SJCRH30 (cell line): ENCODE data around the gene PYGO2. TPM values are rescaled to one million over a fixed set of nuclear protein-coding genes. Genes with fewer than 3 reads are reported as not detected.
"Not testable (repeated sequence)": the region's sequence is repeated elsewhere in the genome, so short reads cannot be mapped to it uniquely, and the experiment has no call there.

Experiments
- DNase-seq, 2 experiments: peaks; one replicate each; pipeline ENCODE4 v3.0.0-alpha.2; 2015 to 2020
- H3K27ac ChIP-seq: fragments of 250-450 bp; sonication (Bioruptor Pico); 2 replicates; pipeline ENCODE4 v1.5.1; 2020; ENCODE audit warnings: mild to moderate bottlenecking, moderate library complexity
- H3K27me3 ChIP-seq: fragments of 250-450 bp; sonication (Bioruptor Pico); 2 replicates; pipeline ENCODE4 v1.5.1; 2020; ENCODE audit warnings: mild to moderate bottlenecking, moderate library complexity
- H3K36me3 ChIP-seq: fragments of 250-450 bp; sonication (Bioruptor Pico); 2 replicates; pipeline ENCODE4 v1.5.1; 2020; ENCODE audit warnings: mild to moderate bottlenecking, moderate library complexity
- H3K4me1 ChIP-seq: fragments of 250-450 bp; sonication (Bioruptor Pico); 2 replicates; pipeline ENCODE4 v1.5.1; 2020; ENCODE audit warnings: mild to moderate bottlenecking, moderate library complexity
- H3K4me3 ChIP-seq: fragments of 250-450 bp; sonication (Bioruptor Pico); 2 replicates; pipeline ENCODE4 v1.5.1; 2020; ENCODE audit warnings: mild to moderate bottlenecking, moderate library complexity
- H3K9me3 ChIP-seq: fragments of 250-450 bp; sonication (Bioruptor Pico); replicated peaks from 2 replicates; pipeline ENCODE4 v1.5.1; 2020; ENCODE audit warnings: mild to moderate bottlenecking, moderate library complexity
- total RNA-seq: library from RNA; depleted of rRNA; stranded (reverse); fragments of >200 nt; shearing (Covaris generic); gene quantifications from 2 replicates; pipeline ENCODE4 v1.2.3, GENCODE V29; 2014

Gene PYGO2
- total RNA-seq, 1 experiment from 2014 or later: 29.8 TPM

DNA sequence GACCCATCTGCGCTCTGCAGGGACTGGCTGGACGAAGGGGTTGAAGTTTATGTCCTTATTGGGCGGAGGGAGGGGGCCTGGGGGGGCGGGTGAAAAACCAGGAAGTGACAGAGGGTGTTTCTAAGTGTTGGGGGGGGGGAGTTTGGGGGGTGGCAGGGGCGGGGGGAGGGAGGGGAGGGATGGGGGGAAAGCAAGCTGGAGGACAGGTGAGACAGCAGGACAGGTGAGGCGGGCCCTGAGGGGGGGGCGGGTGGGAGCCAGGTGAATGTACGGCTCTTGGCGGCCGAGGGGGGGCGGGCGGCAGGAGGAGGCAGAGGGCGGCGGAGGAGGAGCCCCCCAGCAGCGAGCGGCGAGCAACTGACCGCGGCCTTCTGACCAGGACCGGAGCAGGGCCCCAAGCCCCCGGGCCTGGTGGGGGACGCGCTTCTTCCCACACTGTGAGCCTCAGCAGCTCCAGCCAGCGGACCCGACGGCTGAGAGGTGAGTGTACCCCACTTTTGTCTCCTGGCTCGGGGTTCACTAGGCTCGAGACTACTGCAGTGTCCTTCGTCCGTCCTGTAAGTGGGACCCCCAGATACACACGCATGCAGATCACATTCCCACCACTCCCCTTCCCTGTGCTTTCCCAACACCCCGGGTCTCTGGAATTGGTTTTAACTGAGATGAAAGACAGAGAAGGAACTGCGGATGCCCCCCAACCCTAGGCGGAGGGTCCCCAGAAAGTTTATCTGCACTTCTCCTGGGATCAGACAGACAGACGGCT is 41.1 kb upstream of the PYGO2 start, which contains the start of gene ZBTB7B:
Gene ZBTB7B, plus strand, starts transcription at position 339 of the 763 bp plus-strand sequence. CDS start 11,859 bp downstream, outside the sequence.
- peak within 1 kb of the TSS; percentile 65 for H3K4me3 ChIP-seq
- H3K27me3 ChIP-seq: no peaks in the 10 kb centered on the region
- no peaks in the 10 kb centered on the region for H3K4me1 ChIP-seq
- peak in 1 of 2 experiments; percentile 39 for DNase-seq
- peak within 1 kb of the TSS; percentile 82 for H3K27ac ChIP-seq
- H3K36me3 ChIP-seq: no peaks in the 10 kb centered on the region
- no peaks in the 10 kb centered on the region for H3K9me3 ChIP-seq

- H3K36me3 ChIP-seq: no peaks in the 10 kb centered on the region
- H3K4me1 ChIP-seq: no peaks in the 10 kb centered on the region
- H3K9me3 ChIP-seq: no peaks in the 10 kb centered on the region
- peak; percentile 98 to 99 for DNase-seq
- peak overlapping the region; percentile 65 for H3K4me3 ChIP-seq
- H3K27me3 ChIP-seq: no peaks in the 10 kb centered on the region
- peak overlapping the region; percentile 82 for H3K27ac ChIP-seq
Measured at GRCh38 chr1:155001675-155002463, 40.3 kb upstream of the PYGO2 start.

- Histone ChIP-seq H3K4me3 (peak overlapping the region; percentile 65), H3K36me3 (no peaks in the 10 kb centered on the region), H3K27me3 (no peaks in the 10 kb centered on the region), H3K27ac (peak overlapping the region; percentile 82), H3K9me3 (no peaks in the 10 kb centered on the region), H3K4me1 (no peaks in the 10 kb centered on the region)
- DNase-seq: no peak
Measured at GRCh38 chr1:155001425-155001674, 39.8 kb upstream of the PYGO2 start.

GRCh38 chr1:155000726-155001424 is 39.3 kb upstream of the PYGO2 start:
- Histone ChIP-seq H3K9me3 (no peaks in the 10 kb centered on the region), H3K4me1 (no peaks in the 10 kb centered on the region), H3K36me3 (no peaks in the 10 kb centered on the region), H3K27me3 (no peaks in the 10 kb centered on the region), H3K4me3 (peak overlapping the region; percentile 65), H3K27ac (peak overlapping the region; percentile 82)
- DNase-seq: peak; percentile 86 to 90

DNA sequence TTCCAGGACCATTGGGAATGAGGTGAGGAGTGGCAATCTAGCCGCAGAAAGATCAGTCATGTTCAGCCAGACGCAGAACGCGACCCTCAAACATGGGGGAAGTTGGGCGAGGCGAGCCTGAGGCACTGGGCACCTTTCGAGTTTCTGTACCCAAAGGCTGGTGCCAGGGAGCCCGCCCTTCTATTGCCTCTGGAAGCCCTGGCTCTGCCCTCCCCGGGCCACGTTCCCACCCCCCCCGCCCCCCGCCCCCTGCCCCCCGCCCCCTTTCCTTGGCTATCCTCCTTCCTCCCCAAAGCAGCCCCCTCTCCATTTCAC is 38.8 kb upstream of the PYGO2 start:
- no peaks in the 10 kb centered on the region for H3K9me3 ChIP-seq
- H3K4me1 ChIP-seq: no peaks in the 10 kb centered on the region
- peak in 1 of 2 experiments; percentile 22 for DNase-seq
- peak overlapping the region; percentile 65 for H3K4me3 ChIP-seq
- no peaks in the 10 kb centered on the region for H3K36me3 ChIP-seq
- peak overlapping the region; percentile 28 for H3K27ac ChIP-seq
- no peaks in the 10 kb centered on the region for H3K27me3 ChIP-seq

DNA sequence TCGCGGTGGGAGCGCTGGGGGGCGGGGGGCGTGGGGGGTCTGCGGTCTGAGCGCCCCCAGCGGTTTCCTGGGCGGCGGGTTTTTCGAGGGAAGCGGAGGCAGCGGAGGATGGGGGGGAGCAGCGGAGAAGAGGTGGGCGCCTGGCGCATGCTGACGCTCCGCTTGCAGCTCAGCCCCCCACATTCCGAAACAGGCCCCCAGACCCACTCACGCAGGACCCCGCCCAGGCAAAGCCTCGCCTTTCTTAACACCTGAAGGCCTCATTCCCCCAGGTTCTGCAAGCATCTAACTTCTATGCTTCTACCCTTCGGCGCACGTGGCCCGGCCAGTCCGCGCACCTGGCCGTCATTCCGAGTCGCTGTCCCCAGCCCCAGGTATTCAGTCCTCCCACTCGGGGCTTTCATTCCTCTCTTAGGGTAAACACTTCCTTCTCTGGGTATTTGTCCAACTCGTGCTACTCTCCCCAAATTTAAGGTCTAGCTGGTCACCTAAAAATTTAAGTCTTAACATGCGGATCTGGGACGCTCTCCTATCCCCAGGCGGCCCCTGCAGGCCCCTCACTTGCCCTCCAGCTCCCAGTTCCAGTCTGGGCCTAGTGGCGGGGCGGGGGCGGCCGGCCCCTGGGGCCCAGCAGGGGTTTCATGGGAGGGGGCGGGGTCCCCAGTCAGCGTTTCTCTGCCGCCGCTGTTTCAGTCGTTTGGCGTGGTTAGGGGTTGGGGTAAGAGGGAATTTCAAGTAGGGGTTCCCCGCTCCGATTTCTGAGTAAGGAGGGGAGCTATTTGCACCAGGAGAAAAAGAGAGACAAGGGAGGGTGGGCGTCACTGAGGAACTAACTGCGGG is 38.2 kb upstream of the PYGO2 start:
- Histone ChIP-seq H3K4me1 (no peaks in the 10 kb centered on the region), H3K27ac (peak overlapping the region; percentile 28), H3K27me3 (no peaks in the 10 kb centered on the region), H3K9me3 (no peaks in the 10 kb centered on the region), H3K36me3 (no peaks in the 10 kb centered on the region), H3K4me3 (peak overlapping the region; percentile 65)
- DNase-seq: peak; percentile 34 to 52

GRCh38 chr1:154998818-154999570 is 37.4 kb upstream of the PYGO2 start:
- peak; percentile 83 to 92 for DNase-seq
- no peaks in the 10 kb centered on the region for H3K27me3 ChIP-seq
- no peaks in the 10 kb centered on the region for H3K9me3 ChIP-seq
- H3K27ac ChIP-seq: no peak overlapping the region
- H3K4me3 ChIP-seq: peak overlapping the region; percentile 65
- H3K4me1 ChIP-seq: no peaks in the 10 kb centered on the region
- H3K36me3 ChIP-seq: no peaks in the 10 kb centered on the region

DNA sequence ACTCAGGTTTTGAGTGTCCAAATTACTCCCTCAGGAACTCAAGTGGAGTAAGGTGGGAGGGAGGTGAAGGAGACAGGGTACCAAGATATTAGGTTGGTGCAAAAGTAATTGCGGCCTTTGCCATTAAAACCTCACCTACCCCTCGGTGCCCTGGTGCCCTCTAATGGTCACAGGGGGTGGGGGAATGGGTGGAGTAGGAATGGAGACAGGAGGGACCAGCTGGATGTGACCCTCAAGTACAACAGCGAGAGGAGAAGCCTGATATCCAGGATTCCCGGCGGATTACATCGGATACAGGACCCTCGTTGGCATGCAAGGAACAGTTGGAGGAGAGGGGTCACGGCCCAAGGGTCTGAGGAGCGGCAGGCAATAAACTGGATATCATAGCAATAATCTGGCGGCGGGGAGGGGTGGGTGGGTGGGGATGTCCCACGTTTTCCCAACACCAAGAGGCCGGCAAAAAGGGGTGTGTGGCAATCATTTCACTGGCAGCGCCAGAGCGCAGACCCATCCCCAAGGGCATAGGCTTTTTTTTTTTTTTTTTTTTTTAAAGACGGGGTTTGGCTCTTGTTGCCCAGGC is 36.7 kb upstream of the PYGO2 start:
- Histone ChIP-seq H3K4me1 (no peaks in the 10 kb centered on the region), H3K27ac (no peak overlapping the region), H3K36me3 (no peaks in the 10 kb centered on the region), H3K27me3 (no peaks in the 10 kb centered on the region), H3K4me3 (no peak overlapping the region), H3K9me3 (no peaks in the 10 kb centered on the region)
- DNase-seq: no peak

- no peak for DNase-seq
- Histone ChIP-seq H3K4me1 (no peaks in the 10 kb centered on the region), H3K27me3 (no peaks in the 10 kb centered on the region), H3K27ac (no peak overlapping the region), H3K4me3 (no peak overlapping the region), H3K9me3 (no peaks in the 10 kb centered on the region), H3K36me3 (no peaks in the 10 kb centered on the region)
Measured at GRCh38 chr1:154996966-154997701, 35.6 kb upstream of the PYGO2 start.

DNA sequence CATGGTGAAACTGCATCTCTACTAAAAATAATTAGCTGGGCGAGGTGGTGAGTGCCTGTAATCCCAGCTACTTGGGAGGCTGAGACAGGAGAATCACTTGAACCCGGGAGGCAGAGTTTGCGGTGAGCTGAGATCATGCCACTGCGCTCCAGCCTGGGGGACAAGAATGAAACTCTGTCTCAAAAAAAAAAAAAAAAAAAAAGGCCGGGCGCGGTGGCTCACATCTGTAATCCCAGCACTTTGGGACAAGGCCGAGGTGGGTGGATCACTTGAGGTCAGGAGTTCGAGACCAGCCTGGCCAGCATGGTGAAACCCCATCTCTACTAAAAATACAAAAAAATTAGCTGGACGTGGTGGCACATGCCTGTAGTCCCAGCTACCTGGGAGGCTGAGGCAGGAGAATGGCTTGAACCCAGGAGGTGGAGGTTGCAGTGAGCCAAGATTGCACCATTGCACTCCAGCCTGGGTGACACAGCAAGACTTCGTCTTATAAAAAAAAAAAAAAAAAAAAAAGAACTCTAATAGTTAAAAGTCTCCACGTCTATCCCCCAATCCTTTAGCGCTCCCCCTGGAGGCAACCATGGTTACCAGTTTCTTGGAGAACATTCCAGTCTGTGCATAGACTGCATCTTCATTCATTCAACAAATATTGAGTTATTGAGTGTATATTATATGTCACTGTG is 33.9 kb upstream of the PYGO2 start:
- H3K27ac ChIP-seq, H3K4me3 ChIP-seq, H3K9me3 ChIP-seq, H3K36me3 ChIP-seq, H3K4me1 ChIP-seq, H3K27me3 ChIP-seq: not testable (repeated sequence)
- DNase-seq: peak; percentile 47 to 66

- Histone ChIP-seq H3K27ac (no peak overlapping the region), H3K36me3 (peaks cover 5% of the 10 kb centered on the region; the same call in 1 of the 2 replicates)
- DNase-seq: no peak
Measured at GRCh38 chr1:154994591-154994990, 33.0 kb upstream of the PYGO2 start.

DNA sequence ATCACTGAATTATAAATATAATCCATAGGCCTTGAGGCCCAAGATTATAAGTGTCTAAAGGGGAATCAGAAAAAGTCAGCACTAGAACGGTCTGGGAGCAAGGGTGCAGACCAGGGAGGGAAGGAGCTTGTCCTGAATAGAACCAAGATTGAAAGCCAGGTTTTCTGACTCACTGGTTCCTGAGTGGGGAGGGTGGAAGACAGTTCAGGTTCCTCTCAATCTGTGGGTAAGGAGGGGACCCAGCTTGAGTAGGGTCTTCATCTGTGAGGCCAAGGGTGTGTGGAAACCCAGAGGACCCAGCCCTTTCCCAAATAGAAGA is 32.6 kb upstream of the PYGO2 start:
- Histone ChIP-seq H3K9me3 (no peaks in the 10 kb centered on the region), H3K27me3 (no peaks in the 10 kb centered on the region), H3K4me1 (no peaks in the 10 kb centered on the region), H3K4me3 (no peak overlapping the region), H3K27ac (no peak overlapping the region), H3K36me3 (peaks cover 5% of the 10 kb centered on the region; the same call in 1 of the 2 replicates)
- no peak for DNase-seq

More at GRCh38 chr1:154994591-154994990, 33.0 kb upstream of the PYGO2 start:
- Histone ChIP-seq H3K4me3 (no peak overlapping the region), H3K9me3 (no peaks in the 10 kb centered on the region), H3K27me3 (no peaks in the 10 kb centered on the region), H3K4me1 (no peaks in the 10 kb centered on the region)
